GM19468 (cell line): ENCODE measurements around the gene LIN37.

Source experiments
- ATAC-seq: cut with Tn5 transposase; IDR thresholded peaks from one replicate; pipeline ENCODE4 v1.9.1; 2021; ENCODE audit warnings: mild to moderate bottlenecking, moderate library complexity, moderate number of reproducible peaks; ENCODE audit not compliant: unreplicated experiment; ENCODE audit errors: extremely low read depth

LIN37 gene

DNA sequence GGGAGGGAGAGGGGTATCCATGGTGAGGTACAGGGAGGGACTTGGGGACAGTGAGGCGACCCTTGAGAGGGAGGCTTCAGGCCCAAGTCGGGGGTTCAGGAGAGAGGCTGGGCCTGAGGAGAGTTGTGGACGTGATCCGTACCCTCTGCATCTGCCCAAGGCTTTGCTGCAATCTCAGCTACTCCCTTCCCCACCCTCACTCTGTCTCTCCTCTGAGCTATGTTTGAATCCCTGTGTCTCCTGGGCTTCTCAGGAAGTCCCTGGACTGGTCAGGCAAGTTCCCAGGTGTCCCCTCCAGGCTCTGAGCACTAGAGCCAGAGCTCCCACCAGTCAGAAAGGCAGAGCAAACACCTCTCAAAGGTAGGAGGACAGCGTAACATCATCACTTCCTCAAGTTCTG lies 1.8 kb downstream of the LIN37 start:
- no peak for ATAC-seq

DNA sequence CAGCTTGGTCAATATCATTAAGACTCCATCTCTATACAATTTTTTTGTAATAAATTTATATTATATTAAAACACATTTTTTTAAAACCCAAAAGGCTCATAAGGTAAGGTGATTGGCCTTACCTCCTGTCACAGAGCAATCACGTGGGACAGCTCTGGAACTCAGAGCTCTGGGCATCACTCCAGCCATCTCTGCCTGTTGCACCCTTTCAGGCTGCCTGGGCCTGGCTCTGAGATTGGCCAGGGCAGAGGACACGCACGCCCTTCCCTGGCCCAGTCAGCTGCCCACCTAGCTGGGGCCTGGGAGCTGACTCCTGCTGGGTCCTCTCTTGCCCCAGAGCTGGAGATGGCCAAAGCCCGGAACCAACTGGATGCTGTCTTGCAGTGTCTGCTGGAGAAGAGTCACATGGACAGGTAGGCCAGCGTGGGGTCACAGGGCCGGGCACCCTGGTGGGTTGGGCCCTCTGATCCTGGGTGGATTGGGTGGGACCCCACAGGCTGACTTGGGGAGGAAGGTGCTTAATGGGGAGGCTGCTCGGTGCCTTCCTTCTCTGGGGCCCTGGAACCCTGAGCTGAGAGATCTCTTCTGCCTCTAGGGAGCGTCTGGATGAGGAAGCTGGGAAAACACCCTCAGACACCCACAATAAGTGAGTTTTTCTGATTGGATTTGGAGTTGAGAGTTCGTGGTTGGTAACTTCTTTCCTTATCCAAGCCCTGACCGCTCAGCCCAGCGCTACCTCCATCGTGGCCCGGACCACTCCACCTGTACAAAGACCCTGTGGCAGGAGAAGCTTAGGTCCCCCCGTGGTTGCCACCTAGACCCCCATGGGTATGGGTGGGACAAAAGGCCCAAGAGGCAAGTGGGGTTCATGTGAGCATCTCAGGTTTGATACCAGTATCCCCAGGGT lies 3.7 kb downstream of the LIN37 start:
- ATAC-seq = no peak

DNA sequence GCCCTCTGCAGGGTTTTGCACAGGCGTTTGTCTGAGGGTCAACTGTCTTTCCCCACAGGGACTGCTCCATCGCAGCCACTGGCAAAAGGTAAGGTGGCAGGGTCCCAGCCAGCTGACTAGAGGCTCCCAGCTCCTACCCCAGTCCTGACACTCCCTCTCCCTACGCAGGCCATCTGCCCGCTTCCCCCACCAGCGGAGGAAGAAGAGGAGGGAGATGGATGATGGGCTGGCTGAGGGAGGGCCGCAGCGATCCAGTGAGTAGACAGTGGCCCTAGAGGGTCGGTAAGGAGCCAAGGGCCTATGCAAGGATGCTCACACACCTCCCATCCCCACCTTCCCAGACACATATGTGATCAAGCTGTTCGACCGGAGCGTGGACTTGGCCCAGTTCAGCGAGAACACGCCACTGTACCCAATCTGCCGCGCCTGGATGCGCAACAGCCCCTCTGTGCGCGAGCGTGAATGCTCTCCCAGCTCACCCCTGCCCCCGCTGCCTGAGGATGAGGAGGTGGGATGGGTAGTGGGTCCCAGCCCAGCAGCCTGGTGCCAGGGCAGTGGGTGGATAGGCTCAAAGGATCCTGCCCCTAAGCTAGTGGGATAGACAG lies 4.5 kb downstream of the LIN37 start:
- no peak for ATAC-seq

DNA sequence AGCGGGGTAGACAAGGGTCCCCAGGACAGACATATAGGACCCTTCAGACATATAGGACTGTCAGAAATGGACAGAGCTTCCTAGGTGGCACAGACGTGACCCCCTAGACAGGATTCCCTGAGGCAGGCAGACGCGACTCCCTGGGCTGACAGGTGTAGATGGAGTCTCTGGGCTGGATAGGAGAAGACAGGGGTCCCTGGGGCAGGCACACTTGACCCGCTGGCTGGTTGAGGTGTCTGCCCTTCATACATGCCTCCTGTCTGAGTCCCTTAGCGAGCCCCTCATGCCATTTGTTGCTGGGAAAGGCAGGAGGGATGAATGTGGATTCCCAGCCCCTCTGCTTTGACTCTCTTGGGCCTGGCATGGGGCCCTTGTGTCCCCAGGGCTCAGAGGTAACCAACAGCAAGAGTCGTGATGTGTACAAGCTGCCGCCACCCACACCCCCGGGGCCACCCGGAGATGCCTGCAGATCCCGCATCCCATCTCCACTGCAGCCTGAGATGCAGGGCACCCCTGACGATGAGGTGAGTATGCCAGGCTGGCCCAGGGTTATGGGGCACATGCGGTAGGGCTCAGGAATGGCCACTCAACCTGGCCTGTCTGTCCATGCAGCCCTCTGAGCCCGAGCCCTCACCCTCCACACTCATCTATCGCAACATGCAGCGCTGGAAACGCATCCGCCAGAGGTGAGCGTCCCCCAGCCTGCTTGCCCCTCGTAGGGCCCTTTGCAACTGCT lies 5.4 kb downstream of the LIN37 start:
- no peak for ATAC-seq

DNA sequence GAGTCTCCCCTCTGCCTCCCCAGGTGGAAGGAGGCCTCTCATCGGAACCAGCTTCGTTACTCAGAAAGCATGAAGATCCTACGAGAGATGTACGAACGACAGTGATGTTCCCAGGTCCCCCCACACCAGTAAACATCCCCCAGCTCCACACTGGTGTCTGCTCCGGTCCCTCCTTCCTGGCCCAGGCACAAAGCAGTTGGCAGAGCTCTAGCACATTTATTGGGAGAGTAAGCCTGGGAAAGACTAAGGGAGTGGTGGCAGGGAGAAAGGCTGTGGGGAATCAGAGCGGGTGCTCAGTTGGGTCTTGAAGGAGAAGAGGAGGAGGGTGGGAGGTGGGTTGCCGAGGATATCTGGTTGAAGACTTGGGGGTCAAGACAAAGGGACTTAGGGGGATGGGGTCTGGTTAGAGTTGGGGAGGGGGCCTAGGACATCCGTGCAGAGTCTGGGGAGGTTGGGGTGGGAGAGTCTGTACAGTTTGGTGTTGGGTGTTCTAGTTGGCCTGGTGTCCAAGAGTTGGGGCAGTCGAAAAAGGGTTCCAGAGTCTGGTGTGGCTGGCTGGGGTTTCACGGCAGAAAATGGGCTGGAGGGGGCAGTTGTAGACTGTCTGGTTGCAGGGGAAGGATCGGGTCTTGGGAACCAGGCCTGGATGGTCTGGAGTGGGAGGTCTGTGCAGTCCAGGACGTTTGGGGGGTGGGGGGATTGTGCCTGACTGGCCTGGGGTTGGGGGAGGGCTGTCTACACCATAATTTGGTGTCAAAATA lies 6.2 kb downstream of the LIN37 start:
- no peak for ATAC-seq

DNA sequence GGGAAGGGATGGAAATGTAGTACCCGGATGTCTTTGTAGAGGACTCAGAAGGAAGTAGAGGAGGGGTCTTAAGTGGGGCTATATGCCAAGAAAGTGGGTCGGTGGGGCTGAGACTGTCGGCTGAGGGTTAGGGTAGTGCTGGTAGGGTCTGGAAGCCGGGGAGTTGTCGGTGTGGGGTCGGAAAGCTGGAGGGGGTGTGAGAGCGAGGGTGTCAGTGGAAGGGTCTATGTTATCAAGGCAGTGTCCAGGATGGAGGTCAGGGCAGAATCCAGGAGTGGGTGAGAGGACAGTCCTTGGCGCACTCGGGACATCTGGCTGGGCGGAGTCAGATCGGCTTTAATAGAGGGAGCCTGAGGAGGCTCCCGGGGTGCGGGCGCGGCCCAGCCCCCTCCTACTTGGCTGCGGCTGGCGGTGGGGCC lies 6.8 kb downstream of the LIN37 start:
- ATAC-seq = no peak

DNA sequence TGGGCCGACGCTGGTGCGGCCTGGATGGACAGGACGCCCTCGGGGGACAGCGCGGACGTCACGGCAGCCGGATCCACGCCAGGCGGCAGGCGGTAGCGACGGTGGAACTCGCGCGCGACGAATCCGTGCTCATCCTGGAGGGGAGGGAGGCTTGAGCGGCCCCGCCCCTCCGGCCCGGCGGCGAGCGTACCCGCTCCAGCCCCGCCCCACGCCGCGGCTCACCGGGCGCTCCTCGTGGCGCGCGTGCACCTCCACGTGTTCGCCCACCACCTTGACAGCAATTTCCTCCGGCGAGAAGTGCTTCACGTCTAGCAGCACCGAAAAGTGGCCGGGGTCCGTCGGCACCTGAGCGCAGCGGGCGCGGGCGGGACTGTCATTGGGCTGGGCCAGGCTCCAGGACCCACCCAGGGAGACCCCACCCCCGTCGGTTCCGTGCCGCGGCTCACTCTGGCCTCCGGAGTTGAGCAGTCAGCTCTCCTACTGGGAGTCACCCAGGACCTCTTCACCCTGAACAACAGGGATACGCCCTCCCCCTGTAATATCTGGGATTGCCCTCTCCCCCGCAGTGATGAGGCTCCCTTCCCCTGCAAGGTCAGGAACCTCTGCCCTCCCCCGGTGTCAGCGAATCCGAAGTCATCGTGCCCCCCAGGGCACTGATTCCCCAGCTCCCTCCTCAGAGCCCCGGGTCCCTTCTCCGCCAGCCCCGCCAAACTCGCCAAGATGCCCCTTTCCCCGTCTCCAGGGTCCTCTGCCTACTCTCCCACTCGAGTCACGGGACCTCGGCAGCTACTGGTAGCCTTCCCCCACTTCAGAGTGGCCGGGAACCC lies 7.4 kb downstream of the LIN37 start:
- no peak for ATAC-seq

DNA sequence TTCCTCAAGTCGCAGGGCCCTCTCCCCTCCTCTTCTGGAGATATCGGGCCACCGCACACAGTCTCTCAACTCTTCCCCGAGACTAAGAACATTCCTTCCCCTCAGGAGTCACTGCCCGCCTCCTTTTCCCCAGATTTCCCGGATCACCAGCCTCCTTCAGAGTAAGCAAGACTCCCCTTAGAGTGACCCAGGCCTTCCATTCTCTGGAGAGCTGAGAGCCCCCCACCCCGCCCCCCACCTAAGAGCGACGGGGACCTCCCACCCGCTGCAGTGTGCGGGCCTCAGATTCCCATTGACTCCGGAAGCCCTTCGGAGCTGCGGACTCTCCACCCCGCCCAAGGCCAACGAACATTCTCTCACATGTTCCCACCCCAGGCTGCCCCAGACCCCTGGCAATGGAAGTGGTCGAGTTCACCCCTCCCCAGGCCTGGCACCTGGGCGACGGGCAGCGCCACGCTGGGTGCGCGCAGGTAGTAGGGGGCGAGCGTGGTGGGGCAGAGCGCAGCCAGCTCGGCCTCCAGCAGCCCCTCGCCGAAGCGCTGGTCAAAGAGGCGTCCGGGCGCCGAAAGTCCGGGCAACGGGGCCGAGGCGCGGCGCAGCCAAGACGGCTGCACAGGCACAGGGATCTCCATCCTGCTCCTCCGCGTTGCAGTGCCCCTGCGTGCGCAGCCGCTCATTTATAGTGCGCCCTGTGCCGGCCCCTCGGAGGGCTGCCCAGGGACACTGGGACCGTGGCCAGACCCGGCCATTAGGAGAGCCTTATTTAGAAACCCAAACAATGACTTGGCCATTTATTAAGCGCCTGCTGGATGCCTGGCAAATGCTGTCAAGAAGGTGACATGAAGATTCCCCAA lies 8.2 kb downstream of the LIN37 start, which contains the start of gene HSPB6:
Gene HSPB6, minus strand, starts transcription at position 653 of the 854 bp plus-strand sequence. Its CDS starts 21 bp downstream, at position 632.
- no peak for ATAC-seq

DNA sequence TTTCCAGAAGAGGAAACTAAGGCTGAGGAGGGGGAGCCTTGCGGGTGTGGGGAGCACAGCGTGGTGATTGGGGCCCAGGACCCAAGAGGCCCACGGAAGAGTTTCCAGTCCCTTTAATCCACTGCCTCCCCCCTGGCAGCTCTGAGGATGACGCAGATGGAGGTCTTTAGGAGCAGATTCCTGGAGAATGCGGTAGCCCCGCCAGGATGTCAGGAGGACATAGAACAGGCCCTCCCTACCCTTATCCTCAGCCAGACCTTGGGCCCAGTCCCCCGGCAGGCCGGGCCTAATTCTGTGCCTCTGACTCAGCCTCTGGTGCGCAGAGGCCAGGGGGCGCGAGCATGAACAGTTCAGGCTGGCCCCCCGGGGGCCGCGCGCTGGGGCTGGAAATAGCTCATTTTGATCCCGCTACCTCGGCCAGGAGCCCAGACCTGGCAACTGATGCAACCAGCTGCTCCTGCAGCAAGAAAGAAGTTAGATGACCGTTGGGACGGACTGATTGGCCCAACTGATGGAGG lies 8.9 kb downstream of the LIN37 start:
- no peak for ATAC-seq

DNA sequence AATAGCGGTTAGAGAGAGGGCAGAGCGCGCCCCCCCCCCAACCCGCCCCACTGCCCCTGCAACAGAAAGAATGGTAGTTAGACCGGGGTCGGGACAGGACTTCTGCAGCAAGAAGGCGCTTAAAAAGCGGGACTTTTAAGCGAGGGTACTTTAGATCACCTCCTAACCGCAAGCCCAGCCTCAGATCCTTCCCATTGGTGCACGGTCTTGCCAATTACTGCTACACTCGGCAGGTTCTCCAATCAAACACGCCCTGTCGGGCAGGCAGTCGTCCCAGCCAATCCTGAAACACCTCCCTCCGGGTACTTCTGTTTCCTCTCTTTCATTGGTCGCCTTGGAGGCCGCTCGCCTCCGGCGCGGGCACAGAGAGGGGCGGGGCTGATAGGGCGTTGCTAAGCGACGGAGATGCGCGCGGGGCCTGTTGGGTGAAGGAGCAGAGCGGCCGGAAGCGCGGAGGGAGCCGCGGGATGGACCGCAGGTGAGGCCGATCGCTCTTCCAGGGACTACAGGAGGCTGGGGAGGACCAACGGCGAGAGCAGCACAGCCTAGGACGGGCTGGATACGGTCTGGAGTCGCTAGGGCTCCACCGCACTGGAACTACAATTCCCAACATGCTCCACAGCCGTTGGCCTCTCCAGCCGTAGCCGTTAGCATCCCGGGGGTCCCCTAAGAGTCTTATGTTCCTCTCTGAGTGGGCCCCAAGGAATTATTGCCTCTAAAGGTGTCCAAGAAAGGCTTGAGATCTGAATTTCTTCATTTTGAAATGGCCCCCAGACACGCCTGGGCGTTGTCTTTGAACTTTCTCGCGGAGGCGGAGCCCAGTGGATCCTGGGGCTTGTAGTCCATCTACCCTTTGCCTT lies 9.6 kb downstream of the LIN37 start, which contains the start of gene PROSER3:
Gene PROSER3, plus strand, starts transcription at position 428 of the 860 bp plus-strand sequence. Its CDS starts 40 bp downstream, at position 468.
- ATAC-seq = peak; percentile 98

DNA sequence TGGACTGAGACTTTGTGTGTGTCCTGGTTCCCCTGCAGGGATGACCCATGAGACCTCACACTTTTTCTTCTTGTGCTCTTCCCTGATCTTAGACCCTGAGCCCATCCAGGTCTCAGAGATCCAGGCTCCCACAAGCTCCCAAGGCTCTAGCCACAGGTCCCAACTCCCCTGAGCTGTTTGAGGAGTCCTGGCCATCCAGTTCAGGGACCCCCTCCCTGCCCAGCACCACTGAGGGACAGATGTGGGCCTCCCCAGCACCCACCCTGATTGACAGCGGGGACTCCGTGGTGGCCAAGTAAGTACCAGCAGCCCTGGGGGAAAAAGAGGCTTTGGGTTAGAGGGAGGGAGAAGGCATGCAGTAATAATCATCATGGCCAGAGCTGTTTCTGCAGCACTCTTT lies 11.3 kb downstream of the LIN37 start:
- no peak for ATAC-seq

DNA sequence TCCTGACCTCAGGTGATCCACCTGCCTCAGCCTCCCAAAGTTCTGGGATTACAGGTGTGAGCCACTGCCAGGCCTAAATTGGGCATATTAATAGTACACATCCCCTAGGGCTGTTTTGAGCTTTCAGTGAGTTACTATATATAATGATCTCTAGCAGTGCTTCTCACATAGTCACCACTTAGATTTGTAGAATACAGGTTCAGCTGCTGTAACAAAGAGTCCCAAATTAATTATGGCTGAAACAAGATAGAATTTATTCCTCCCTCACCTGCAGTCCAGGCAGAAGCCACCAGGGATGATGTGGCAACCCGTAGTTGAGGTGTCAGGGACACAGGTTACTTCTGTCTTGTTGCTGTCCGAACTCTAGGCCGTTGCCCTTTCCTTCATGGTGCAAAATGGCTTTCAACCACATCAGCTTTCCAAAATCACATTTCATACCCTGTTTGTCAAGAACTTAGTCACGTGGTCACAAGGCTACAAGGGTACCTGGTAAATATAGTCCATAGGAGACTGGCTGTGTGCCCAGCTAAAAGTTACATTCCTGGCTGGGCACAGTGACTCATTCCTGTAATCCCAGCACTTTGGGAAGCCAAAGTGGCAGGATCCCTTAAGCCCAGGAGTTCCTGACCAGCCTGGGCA lies 12.5 kb downstream of the LIN37 start:
- ATAC-seq = no peak

DNA sequence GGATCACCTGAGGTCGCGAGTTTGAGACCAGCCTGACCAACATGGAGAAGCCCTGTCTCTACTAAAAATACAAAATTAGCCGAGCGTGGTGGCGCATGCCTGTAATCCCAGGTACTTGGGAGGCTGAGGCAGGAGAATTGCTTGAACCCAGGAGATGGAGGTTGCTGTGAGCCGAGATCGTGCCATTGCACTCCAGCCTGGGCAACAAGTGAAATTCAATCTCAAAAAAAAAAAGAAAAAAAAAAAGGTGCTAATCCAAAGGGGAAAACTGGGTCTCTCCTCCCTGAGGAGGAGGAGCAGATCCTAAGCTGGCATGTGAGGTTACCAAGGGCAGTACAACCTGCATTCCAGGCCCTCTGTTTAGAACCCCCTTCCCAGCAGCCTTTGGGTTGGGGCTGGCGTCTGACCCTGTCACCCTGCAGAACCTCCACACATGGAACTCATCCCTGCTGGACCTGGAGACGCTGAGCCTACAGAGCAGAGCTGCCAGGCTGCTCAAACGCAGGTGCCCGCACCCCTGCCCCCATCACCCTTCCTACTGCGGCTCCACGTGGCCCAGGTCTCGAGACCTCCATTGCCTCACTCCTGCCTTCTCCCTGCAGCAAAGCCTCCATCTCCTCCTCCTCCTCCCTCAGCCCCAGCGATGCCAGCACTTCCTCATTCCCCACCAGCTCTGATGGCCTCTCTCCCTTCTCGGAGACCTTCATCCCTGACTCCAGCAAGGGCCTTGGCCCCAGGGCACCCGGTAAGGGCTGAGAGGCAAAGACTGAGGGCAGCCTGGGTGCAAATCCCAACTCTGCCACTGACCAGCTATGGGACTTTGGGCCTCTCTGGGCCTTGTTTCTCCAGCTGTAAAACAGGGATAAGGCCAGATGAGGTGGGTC lies 16.3 kb downstream of the LIN37 start:
- no peak for ATAC-seq

DNA sequence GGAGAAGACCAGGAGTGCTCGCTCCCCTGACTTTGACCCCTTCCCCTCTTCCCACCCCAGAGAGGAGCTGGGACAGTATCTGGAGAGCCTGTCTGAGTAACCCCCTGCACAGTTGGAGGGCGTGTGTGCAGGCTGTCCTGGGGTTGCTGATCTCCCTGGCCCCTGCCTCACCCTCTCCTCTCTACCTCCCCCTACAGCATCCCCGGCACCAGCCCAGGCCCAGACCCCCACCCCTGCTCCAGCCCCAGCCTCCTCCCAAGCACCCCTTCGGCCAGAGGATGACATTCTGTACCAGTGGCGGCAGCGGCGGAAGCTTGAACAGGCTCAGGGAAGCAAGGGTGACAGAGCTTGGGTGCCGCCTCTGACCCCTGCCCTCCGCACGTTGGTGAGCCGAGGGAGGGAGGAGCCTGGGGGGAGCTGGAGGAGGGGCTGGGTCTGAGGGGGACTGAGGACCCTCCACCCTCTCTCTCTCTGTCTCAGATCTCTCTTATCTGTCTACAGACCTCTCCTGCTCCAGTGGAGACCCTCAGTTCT lies 18.3 kb downstream of the LIN37 start:
- ATAC-seq = no peak

DNA sequence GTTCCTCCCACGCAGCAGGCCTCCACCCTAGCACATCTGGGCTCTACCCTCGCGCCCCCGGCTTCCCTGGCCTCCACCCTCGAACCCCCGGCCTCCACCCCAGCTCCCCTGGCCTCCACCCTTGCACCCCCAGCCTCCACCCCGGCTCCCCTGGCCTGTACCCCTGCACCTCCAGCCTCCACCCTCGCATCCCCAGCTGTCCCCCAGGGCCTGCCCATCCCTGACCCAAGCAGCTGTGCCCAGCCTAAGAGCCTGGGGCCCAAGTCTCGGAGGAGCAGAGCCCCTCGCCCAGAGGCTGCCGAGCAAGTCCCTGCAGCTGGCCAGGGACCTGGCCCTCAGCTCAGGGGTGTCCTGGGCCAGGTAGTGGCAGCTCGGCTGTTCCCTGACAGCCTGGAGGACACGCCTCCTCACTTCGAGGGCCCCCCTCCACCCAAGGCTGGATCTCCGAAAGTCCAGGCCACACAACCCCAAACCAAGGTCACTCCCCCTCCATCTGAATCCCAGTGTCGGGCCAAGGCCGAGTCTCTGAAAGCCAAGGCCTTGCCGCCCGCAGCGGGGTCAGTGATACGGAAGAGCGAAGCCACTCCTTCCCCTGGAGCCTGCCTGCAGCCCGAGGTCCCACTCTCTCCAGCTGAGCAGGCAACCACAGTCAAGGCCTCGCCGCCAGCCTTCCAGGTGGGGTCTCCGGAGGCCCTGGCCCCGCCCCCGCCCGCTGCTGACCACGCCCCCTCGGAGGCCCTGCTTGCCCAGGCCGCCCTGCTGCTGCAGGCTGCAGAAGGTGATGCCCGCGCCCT lies 19.1 kb downstream of the LIN37 start:
- no peak for ATAC-seq
